Peyer's patch (tissue), 4 donors: ENCODE results near the gene CHAF1B.

Experiments used
- POLR2A ChIP-seq, 2 donors: fragments of 450-650 bp; IDR thresholded peaks; one replicate each; pipeline ENCODE4 v1.5.1; 2017; ENCODE audit warnings: antibody characterized with exemption in 2 of 2, mild to moderate bottlenecking in 2 of 2, moderate library complexity in 2 of 2
- TF ChIP-seq, protein P1 (sequence below), 6 experiments: fragments of 450-650 bp in 4 of 6; fragments of 200-600 bp in 2 of 6; sonication (generic) in 1 of 6; IDR thresholded peaks; one replicate each; pipeline ENCODE4 v1.5.1; 2017 to 2019; ENCODE audit warnings: antibody characterized with exemption in 6 of 6, mild to moderate bottlenecking in 3 of 6, moderate library complexity in 1 of 6

DNA sequence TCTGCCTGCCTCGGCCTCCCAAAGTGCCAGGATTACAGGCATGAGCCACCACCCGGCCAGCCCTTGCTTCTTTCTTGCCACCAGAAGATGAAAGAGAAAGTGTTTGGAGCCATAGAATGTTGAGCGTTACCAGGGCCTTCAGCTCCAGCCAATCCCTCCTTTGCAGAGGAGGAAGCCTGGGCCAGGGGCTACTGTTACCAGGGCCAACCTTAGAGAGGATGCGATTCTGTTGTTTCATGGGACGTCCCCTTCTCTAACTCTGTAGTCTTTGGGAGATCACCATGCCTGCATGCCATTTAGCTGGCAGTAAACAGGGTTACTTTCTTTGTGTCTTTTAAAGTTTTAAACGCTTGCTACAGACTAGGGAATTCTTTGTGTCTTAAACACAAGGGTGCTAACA, 49.0 kb downstream of the CHAF1B start:
- TF ChIP-seq, protein P1, sequence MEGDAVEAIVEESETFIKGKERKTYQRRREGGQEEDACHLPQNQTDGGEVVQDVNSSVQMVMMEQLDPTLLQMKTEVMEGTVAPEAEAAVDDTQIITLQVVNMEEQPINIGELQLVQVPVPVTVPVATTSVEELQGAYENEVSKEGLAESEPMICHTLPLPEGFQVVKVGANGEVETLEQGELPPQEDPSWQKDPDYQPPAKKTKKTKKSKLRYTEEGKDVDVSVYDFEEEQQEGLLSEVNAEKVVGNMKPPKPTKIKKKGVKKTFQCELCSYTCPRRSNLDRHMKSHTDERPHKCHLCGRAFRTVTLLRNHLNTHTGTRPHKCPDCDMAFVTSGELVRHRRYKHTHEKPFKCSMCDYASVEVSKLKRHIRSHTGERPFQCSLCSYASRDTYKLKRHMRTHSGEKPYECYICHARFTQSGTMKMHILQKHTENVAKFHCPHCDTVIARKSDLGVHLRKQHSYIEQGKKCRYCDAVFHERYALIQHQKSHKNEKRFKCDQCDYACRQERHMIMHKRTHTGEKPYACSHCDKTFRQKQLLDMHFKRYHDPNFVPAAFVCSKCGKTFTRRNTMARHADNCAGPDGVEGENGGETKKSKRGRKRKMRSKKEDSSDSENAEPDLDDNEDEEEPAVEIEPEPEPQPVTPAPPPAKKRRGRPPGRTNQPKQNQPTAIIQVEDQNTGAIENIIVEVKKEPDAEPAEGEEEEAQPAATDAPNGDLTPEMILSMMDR (IDR thresholded peaks at IDR 0.05) = no peak
- no peak for TF ChIP-seq POLR2A (IDR thresholded peaks at IDR 0.05)
